Measurements from ENCODE around the gene SORCS2. TPM values are rescaled to one million over a fixed set of nuclear protein-coding genes. Genes with fewer than 3 reads are reported as not detected.

The SORCS2 gene
- total and polyA plus RNA-seq, 2 of the 8 experiments (the other 6 are each of a cell fraction or from before 2014, with no cell fraction given): 0.36 to 1.8 TPM

- Histone ChIP-seq H3K4me2 (ENCODE audit: insufficient read depth in 1 of 2, low read depth in 2 of 2, low read length in 2 of 2) (no peak overlapping the region), H4K8ac (ENCODE audit: extremely low read depth, insufficient read depth, low read length) (no peak overlapping the region), H3K23ac (ENCODE audit: insufficient read length) (no peak overlapping the region), H3K4me1 (replicated peaks in 1 of 4; ENCODE audit: control insufficient read depth in 3 of 4, insufficient read depth in 4 of 4, low read length in 3 of 4) (no peaks in the 10 kb centered on the region; a peak in 2 of 7 replicates), H2AFZ (ENCODE audit: low read length) (no peak overlapping the region), H3K4ac (replicated peaks; ENCODE audit: insufficient read length, low read depth, low read length) (no peak overlapping the region), H4K5ac (ENCODE audit: insufficient read length, low read depth, low read length) (no peak overlapping the region), H3K23me2 (ENCODE audit: low read depth, low read length) (no peaks in the 10 kb centered on the region), H3K4me3 (ENCODE audit: extremely low read depth in 1 of 4, insufficient read depth in 2 of 4, low read depth in 3 of 4, low read length in 4 of 4) (no peak overlapping the region), H2AK5ac (ENCODE audit: low read depth, low read length) (no peak overlapping the region), H3K9ac (replicated peaks in 1 of 4; ENCODE audit: extremely low read depth in 1 of 4, low read depth in 3 of 4, low read length in 3 of 4) (no peak overlapping the region), H3K27me3 (replicated peaks in 1 of 4; ENCODE audit: control insufficient read depth in 3 of 4, extremely low read depth in 1 of 4, insufficient read depth in 3 of 4, low read length in 3 of 4) (0 out of 7 replicates have a peak, but pooled peaks cover 0 to 2% (median 0%) of the 10 kb centered on the region in 4 experiments), H2BK120ac (replicated peaks; ENCODE audit: low read depth, low read length) (no peak overlapping the region), H2BK12ac (ENCODE audit: low read depth, low read length) (no peak overlapping the region), H3K9me3 (ENCODE audit: insufficient read depth in 2 of 2, low read depth in 1 of 2, low read length in 1 of 2) (no peaks in the 10 kb centered on the region), H2BK5ac (ENCODE audit: low read depth, low read length) (no peak overlapping the region), H4K20me1 (replicated peaks in 1 of 2; ENCODE audit: control insufficient read depth in 1 of 2, insufficient read depth in 2 of 2, low read length in 2 of 2) (no peaks in the 10 kb centered on the region), H3K56ac (replicated peaks; ENCODE audit: insufficient read length, low read depth, low read length) (no peak overlapping the region), H3K79me1 (ENCODE audit: low read depth, low read length) (no peaks in the 10 kb centered on the region), H4K91ac (replicated peaks; ENCODE audit: insufficient read length, low read length) (no peak overlapping the region), H3K27ac (ENCODE audit: low read depth, low read length) (no peak overlapping the region), H2BK20ac (ENCODE audit: low read length) (no peak overlapping the region), H2BK15ac (ENCODE audit: low read length) (no peak overlapping the region), H3K14ac (ENCODE audit: insufficient read length) (no peak overlapping the region), H3K36me3 (ENCODE audit: control insufficient read depth in 2 of 4, insufficient read depth in 4 of 4, low read length in 3 of 4) (no peaks in the 10 kb centered on the region), H3K18ac (ENCODE audit: extremely low read depth, low read length) (no peak overlapping the region), H3K79me2 (ENCODE audit: control insufficient read depth in 1 of 2, insufficient read depth in 2 of 2, low read length in 2 of 2) (no peaks in the 10 kb centered on the region)
- DNase-seq (ENCODE audit: low read depth in 1 of 2, low spot score in 2 of 2) (no peak), FAIRE-seq (no peak)
- ChIA-PET CTCF (ENCODE audit: partially characterized antibody) (interaction anchor here (1.1 to 2.3 kb wide), 11 partner anchors 8 to 468 kb away, joined by 3 to 12 read pairs (median 5); partner anchors contain the start of gene SORCS2), POLR2A (ENCODE audit: partially characterized antibody) (no interaction called here)
- 83% methylated on average over 8 of the region's 8 CpGs; no CpG with 5 or more reads in 1 of the 2 experiments for WGBS, 2 experiments (ENCODE audit: extremely low coverage in 1 of 2, insufficient coverage in 1 of 2, insufficient read length in 1 of 2, insufficient replicate concordance in 2 of 2, low coverage in 1 of 2, low lambda C conversion rate in 2 of 2, missing lambda C conversion rate in 1 of 2)
- no peak for TF ChIP-seq TAF7 (optimal IDR thresholded peaks at IDR 0.05; ENCODE audit: borderline replicate concordance, low read depth, low read length)
- TF ChIP-seq SP4 (IDR thresholded peaks at IDR 0.05; ENCODE audit: low read length): no peak
- TF ChIP-seq BACH1 (IDR thresholded peaks at IDR 0.05; ENCODE audit: low read length): no peak
- no peak for TF ChIP-seq CBX5 (IDR thresholded peaks at IDR 0.05; ENCODE audit: low read depth, low read length)
- no peak for TF ChIP-seq PHF8 (conservative IDR thresholded peaks at IDR 0.05; ENCODE audit: low read depth, low read length)
- TF ChIP-seq ATF2 (IDR thresholded peaks at IDR 0.05; ENCODE audit: low read length): no peak
- TF ChIP-seq HDAC2 (IDR thresholded peaks at IDR 0.05; ENCODE audit: borderline replicate concordance in 1 of 2, low read depth in 2 of 2, low read length in 2 of 2): no peak
- TF ChIP-seq CBX8 (IDR thresholded peaks at IDR 0.05; ENCODE audit: borderline replicate concordance, low read depth, low read length): no peak
- TF ChIP-seq USF2 (IDR thresholded peaks at IDR 0.05; ENCODE audit: low read length): no peak
- TF ChIP-seq EP300 (IDR thresholded peaks at IDR 0.05; ENCODE audit: borderline replicate concordance in 1 of 2, low read depth in 2 of 2, low read length in 2 of 2): no peak
- TF ChIP-seq SIX5 (IDR thresholded peaks at IDR 0.05; ENCODE audit: low read depth, low read length): no peak
Observed at GRCh38 chr4:7157666-7158065, 34.7 kb upstream of the SORCS2 start.
